Measurements from ENCODE around the gene SLC6A9. TPM values are rescaled to one million over a fixed set of nuclear protein-coding genes. Genes with fewer than 3 reads are reported as not detected.

The SLC6A9 gene
- total and polyA plus RNA-seq, 2 donors (not counting 1 experiment from before 2014, with no cell fraction given), result 0.28 to 5.5 TPM

DNA sequence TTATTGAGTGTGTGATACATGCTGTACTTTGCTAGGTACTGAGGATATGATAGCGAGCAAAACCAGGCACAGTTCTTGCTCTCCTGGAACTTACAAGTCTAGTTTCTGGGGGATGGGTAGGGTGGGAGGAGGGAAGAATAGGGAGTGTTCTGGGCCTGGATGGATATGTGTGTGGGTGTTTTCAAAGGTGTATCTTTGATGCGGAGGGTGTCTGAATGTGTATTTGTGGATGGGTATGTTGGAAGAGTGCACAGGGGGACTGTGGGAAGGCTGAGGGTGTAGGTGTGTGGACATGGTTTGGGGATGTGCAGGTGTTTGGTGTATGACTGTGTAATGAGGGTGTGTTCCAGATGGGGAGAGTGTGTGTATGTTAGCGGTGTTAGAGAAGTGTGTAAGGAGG lies 65.9 kb downstream of the SLC6A9 start:
- Histone ChIP-seq H2AFZ (ENCODE audit: insufficient read depth, low read depth, low read length, poor library complexity, severe bottlenecking) (no peak overlapping the region), H3K4me2 (replicated peaks; ENCODE audit: low read depth, low read length, poor library complexity, severe bottlenecking) (no peak overlapping the region), H3K4me3 (ENCODE audit: control extremely low read depth in 1 of 5, extremely low read depth in 1 of 5, insufficient read depth in 1 of 5, low read depth in 2 of 5, low read length in 4 of 5) (no peak overlapping the region), H3K9me3 (ENCODE audit: control extremely low read depth in 1 of 3, control insufficient read depth in 2 of 3, insufficient read depth in 1 of 3, low read length in 2 of 3) (no peaks in the 10 kb centered on the region), H3K4me1 (ENCODE audit: control insufficient read depth in 2 of 2, insufficient read depth in 2 of 2, low read length in 2 of 2) (peaks cover 6 to 9% of the 10 kb centered on the region in 2 donors), H3K27me3 (replicated peaks in 1 of 4; ENCODE audit: control extremely low read depth in 1 of 4, control insufficient read depth in 3 of 4, insufficient read depth in 4 of 4, low read length in 3 of 4) (no peaks in the 10 kb centered on the region), H3K79me2 (ENCODE audit: control insufficient read depth, insufficient read depth, low read length) (peaks cover 3% of the 10 kb centered on the region), H4K20me1 (ENCODE audit: control insufficient read depth, insufficient read depth, low read length, poor library complexity, severe bottlenecking) (peaks cover 3% of the 10 kb centered on the region), H3K36me3 (replicated peaks in 1 of 2; ENCODE audit: control extremely low read depth in 1 of 2, control insufficient read depth in 1 of 2, extremely low read depth in 1 of 2, insufficient read depth in 2 of 2, low read length in 1 of 2) (peaks cover 0 to 3% of the 10 kb centered on the region in 2 experiments), H3K27ac (ENCODE audit: low read length in 2 of 2) (no peak overlapping the region), H3K9ac (ENCODE audit: low read length) (no peak overlapping the region)
- intact Hi-C loops (cut with micrococcal nuclease), result no loop called here
- no peak for TF ChIP-seq EZH2 (IDR thresholded peaks at IDR 0.05; ENCODE audit: borderline replicate concordance, insufficient read depth, low read depth, low read length, poor library complexity, severe bottlenecking)
- TF ChIP-seq, protein P1, sequence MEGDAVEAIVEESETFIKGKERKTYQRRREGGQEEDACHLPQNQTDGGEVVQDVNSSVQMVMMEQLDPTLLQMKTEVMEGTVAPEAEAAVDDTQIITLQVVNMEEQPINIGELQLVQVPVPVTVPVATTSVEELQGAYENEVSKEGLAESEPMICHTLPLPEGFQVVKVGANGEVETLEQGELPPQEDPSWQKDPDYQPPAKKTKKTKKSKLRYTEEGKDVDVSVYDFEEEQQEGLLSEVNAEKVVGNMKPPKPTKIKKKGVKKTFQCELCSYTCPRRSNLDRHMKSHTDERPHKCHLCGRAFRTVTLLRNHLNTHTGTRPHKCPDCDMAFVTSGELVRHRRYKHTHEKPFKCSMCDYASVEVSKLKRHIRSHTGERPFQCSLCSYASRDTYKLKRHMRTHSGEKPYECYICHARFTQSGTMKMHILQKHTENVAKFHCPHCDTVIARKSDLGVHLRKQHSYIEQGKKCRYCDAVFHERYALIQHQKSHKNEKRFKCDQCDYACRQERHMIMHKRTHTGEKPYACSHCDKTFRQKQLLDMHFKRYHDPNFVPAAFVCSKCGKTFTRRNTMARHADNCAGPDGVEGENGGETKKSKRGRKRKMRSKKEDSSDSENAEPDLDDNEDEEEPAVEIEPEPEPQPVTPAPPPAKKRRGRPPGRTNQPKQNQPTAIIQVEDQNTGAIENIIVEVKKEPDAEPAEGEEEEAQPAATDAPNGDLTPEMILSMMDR (IDR thresholded peaks at IDR 0.05), result no peak
- H3K9me3 Mint-ChIP-seq (ENCODE audit: insufficient read depth), result no peaks in the 10 kb centered on the region
- ChIA-PET POLR2A (no interaction called here), CTCF (no interaction called here)
- ATAC-seq (ENCODE audit: low read depth), result no peak
- WGBS (ENCODE audit: insufficient coverage), result 98% methylated on average over 3 of the region's 3 CpGs
- no peak overlapping the region for H3K27ac Mint-ChIP-seq
- no peak for DNase-seq
- H3K4me3 Mint-ChIP-seq, result no peak overlapping the region
- H3K4me1 Mint-ChIP-seq, result peaks cover 11% of the 10 kb centered on the region
- no peaks in the 10 kb centered on the region for H3K27me3 Mint-ChIP-seq

DNA sequence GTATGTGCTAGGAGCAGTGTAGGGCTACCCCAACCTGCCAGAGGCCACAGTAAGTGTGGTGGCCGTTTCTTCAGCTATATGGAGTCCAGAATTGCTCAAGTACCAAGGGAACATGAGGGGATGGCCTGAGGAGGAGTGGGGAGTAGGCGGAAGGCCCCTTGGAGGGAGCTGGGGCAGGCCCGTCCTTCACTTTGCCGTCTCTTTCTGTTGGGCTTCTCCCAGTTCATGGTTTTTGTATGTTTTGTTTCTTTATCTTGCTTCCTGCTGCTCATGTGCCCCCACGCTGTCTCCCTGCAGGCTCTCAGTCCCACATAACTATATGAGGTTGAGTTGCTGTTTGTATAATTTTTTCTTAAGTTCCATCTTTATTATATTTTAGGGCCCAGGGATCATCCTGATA lies 67.4 kb downstream of the SLC6A9 start:
- Histone ChIP-seq H3K36me3 (replicated peaks in 1 of 2; ENCODE audit: control extremely low read depth in 1 of 2, control insufficient read depth in 1 of 2, extremely low read depth in 1 of 2, insufficient read depth in 2 of 2, low read length in 1 of 2) (peaks cover 0 to 5% of the 10 kb centered on the region in 2 experiments), H4K20me1 (ENCODE audit: control insufficient read depth, insufficient read depth, low read length, poor library complexity, severe bottlenecking) (no peaks in the 10 kb centered on the region), H3K4me2 (replicated peaks; ENCODE audit: low read depth, low read length, poor library complexity, severe bottlenecking) (no peak overlapping the region), H3K79me2 (ENCODE audit: control insufficient read depth, insufficient read depth, low read length) (no peaks in the 10 kb centered on the region), H3K9ac (ENCODE audit: low read length) (no peak overlapping the region), H3K27me3 (replicated peaks in 1 of 4; ENCODE audit: control extremely low read depth in 1 of 4, control insufficient read depth in 3 of 4, insufficient read depth in 4 of 4, low read length in 3 of 4) (no peaks in the 10 kb centered on the region), H3K4me1 (ENCODE audit: control insufficient read depth in 2 of 2, insufficient read depth in 2 of 2, low read length in 2 of 2) (no peaks in the 10 kb centered on the region), H2AFZ (ENCODE audit: insufficient read depth, low read depth, low read length, poor library complexity, severe bottlenecking) (no peak overlapping the region), H3K9me3 (ENCODE audit: control extremely low read depth in 1 of 3, control insufficient read depth in 2 of 3, insufficient read depth in 1 of 3, low read length in 2 of 3) (no peaks in the 10 kb centered on the region), H3K27ac (ENCODE audit: low read length in 2 of 2) (no peak overlapping the region), H3K4me3 (ENCODE audit: control extremely low read depth in 1 of 5, extremely low read depth in 1 of 5, insufficient read depth in 1 of 5, low read depth in 2 of 5, low read length in 4 of 5) (no peak overlapping the region)
- Mint-ChIP-seq H3K9me3 (ENCODE audit: insufficient read depth) (no peaks in the 10 kb centered on the region), H3K27me3 (no peaks in the 10 kb centered on the region), H3K27ac (no peak overlapping the region), H3K4me3 (no peak overlapping the region), H3K4me1 (no peaks in the 10 kb centered on the region)
- intact Hi-C loops (cut with micrococcal nuclease), result no loop called here
- TF ChIP-seq, protein P1 (IDR thresholded peaks at IDR 0.05), result no peak
- TF ChIP-seq EZH2 (IDR thresholded peaks at IDR 0.05; ENCODE audit: borderline replicate concordance, insufficient read depth, low read depth, low read length, poor library complexity, severe bottlenecking), result no peak
- 87% methylated on average over 3 of the region's 5 CpGs for WGBS (ENCODE audit: insufficient coverage)
- DNase-seq, result no peak
- CTCF ChIA-PET, result interaction anchor here (0.9 kb wide), 1 partner anchor 9 kb away, joined by 3 read pairs; no protein-coding TSS in a partner anchor
- ATAC-seq (ENCODE audit: low read depth), result no peak
- POLR2A ChIA-PET, result no interaction called here

All from B cell (primary cell).